HEK293 (cell line): ENCODE measurements around the gene CACNA1G.

ENCODE experiments used
- CTCF ChIA-PET: fragments of 350-600 bp; formaldehyde crosslinking; extraction: SDS; loops from one replicate; lab custom pipeline; 2021; ENCODE audit warnings: antibody characterized with exemption; lab: Yijun Ruan, JAX
- POLR2A ChIA-PET: fragments of 300-600 bp; formaldehyde crosslinking; extraction: SDS; loops from one replicate; lab custom pipeline; 2020; ENCODE audit warnings: antibody characterized with exemption, inconsistent platforms; lab: Yijun Ruan, JAX
- H3K27ac ChIP-seq: fragments of 200-500 bp; sonication (Bioruptor generic); 2 replicates; pipeline ENCODE4 v1.5.1; 2014; ENCODE audit warnings: low read depth, low read length, control low read depth, inconsistent platforms; ENCODE audit errors: extremely low read depth
- H3K36me3 ChIP-seq, 2 experiments: fragments of 200-500 bp in 1 of 2; sonication (Bioruptor generic) in 1 of 2; 1 replicate in 1 of 2; 2 replicates in 1 of 2; pipeline ENCODE4 v1.5.1; 2014 to 2017; ENCODE audit warnings: inconsistent platforms in 2 of 2, low read length in 2 of 2; ENCODE audit not compliant: control insufficient read depth in 2 of 2, insufficient read depth in 1 of 2
- H3K4me1 ChIP-seq: fragments of 200-500 bp; sonication (Bioruptor generic); 2 replicates; pipeline ENCODE4 v1.5.1; 2014; ENCODE audit warnings: mild to moderate bottlenecking, low read length, inconsistent platforms; ENCODE audit not compliant: control insufficient read depth, insufficient read depth
- H3K4me3 ChIP-seq: 2 replicates; pipeline ENCODE4 v1.5.1; 2011; ENCODE audit warnings: low read depth, mild to moderate bottlenecking, control low read depth, low read length, moderate library complexity
- H3K9me3 ChIP-seq: fragments of 200-500 bp; sonication (Bioruptor generic); 2 replicates; pipeline ENCODE4 v1.5.1; 2014; ENCODE audit warnings: low read depth, low read length, inconsistent platforms; ENCODE audit not compliant: control insufficient read depth, insufficient read depth
- BCL11A ChIP-seq: fragments of 450-650 bp; formaldehyde crosslinking; IDR thresholded peaks from 2 replicates; pipeline ENCODE4 v1.5.1; 2016; ENCODE audit warnings: low read depth, missing biosample characterization, missing genetic modification characterization
- ELK4 ChIP-seq: IDR thresholded peaks from 2 replicates; pipeline ENCODE4 v1.6.1; 2011; ENCODE audit warnings: mild to moderate bottlenecking, low read depth, low read length, borderline replicate concordance
- GLIS1 ChIP-seq: fragments of 450-650 bp; formaldehyde crosslinking; IDR thresholded peaks from 2 replicates; pipeline ENCODE4 v1.5.1; 2016; ENCODE audit warnings: missing biosample characterization, missing genetic modification characterization
- IKZF3 ChIP-seq: fragments of 450-650 bp; IDR thresholded peaks from 2 replicates; pipeline ENCODE4 v1.5.0; 2018; ENCODE audit warnings: missing biosample characterization, mild to moderate bottlenecking, missing genetic modification characterization, moderate library complexity
- OSR2 ChIP-seq: fragments of 450-650 bp; formaldehyde crosslinking; IDR thresholded peaks from 2 replicates; pipeline ENCODE4 v1.5.1; 2016; ENCODE audit warnings: missing biosample characterization, missing genetic modification characterization
- SCRT1 ChIP-seq: fragments of 450-650 bp; formaldehyde crosslinking; IDR thresholded peaks from 2 replicates; pipeline ENCODE4 v1.5.1; 2016; ENCODE audit warnings: missing biosample characterization, missing genetic modification characterization, borderline replicate concordance
- SCRT2 ChIP-seq: fragments of 450-650 bp; formaldehyde crosslinking; IDR thresholded peaks from 2 replicates; pipeline ENCODE4 v1.5.1; 2016; ENCODE audit warnings: missing biosample characterization, missing genetic modification characterization
- ZBTB20 ChIP-seq: fragments of 450-650 bp; formaldehyde crosslinking; IDR thresholded peaks from 2 replicates; pipeline ENCODE4 v1.5.1; 2016; ENCODE audit warnings: missing biosample characterization, missing genetic modification characterization
- ZFHX2 ChIP-seq: fragments of 450-650 bp; formaldehyde crosslinking; conservative IDR thresholded peaks from 2 replicates; pipeline ENCODE4 v1.5.1; 2016; ENCODE audit warnings: missing biosample characterization, missing genetic modification characterization
- ZNF350 ChIP-seq: fragments of 450-650 bp; formaldehyde crosslinking; IDR thresholded peaks from 2 replicates; pipeline ENCODE4 v1.5.0; 2017; ENCODE audit warnings: missing biosample characterization, mild to moderate bottlenecking, missing genetic modification characterization
- ZNF433 ChIP-seq: fragments of 450-650 bp; formaldehyde crosslinking; IDR thresholded peaks from 2 replicates; pipeline ENCODE4 v1.5.1; 2016; ENCODE audit warnings: missing biosample characterization, missing genetic modification characterization, low read depth
- ZNF48 ChIP-seq: fragments of 450-650 bp; formaldehyde crosslinking; IDR thresholded peaks from 2 replicates; pipeline ENCODE4 v1.5.1; 2016; ENCODE audit warnings: missing biosample characterization, missing genetic modification characterization
- ZNF514 ChIP-seq: fragments of 450-650 bp; formaldehyde crosslinking; IDR thresholded peaks from 2 replicates; pipeline ENCODE4 v1.5.1; 2016; ENCODE audit warnings: missing biosample characterization, missing genetic modification characterization
- ZNF624 ChIP-seq: fragments of 450-650 bp; formaldehyde crosslinking; IDR thresholded peaks from 2 replicates; pipeline ENCODE4 v1.5.1; 2017; ENCODE audit warnings: missing biosample characterization, missing genetic modification characterization
- ZNF654 ChIP-seq: fragments of 450-650 bp; formaldehyde crosslinking; IDR thresholded peaks from 2 replicates; pipeline ENCODE4 v1.5.1; 2016; ENCODE audit warnings: low read depth, missing biosample characterization, missing genetic modification characterization
- TF ChIP-seq, protein P1 (sequence below): fragments of 450-650 bp; formaldehyde crosslinking; IDR thresholded peaks from 2 replicates; pipeline ENCODE4 v1.5.1; 2016; ENCODE audit warnings: missing biosample characterization, missing genetic modification characterization
- TF ChIP-seq, protein P2 (sequence below): fragments of 450-650 bp; formaldehyde crosslinking; IDR thresholded peaks from 2 replicates; pipeline ENCODE4 v1.5.1; 2016; ENCODE audit warnings: missing biosample characterization, missing genetic modification characterization, low read depth
- TF ChIP-seq, protein P3 (sequence below): fragments of 450-650 bp; formaldehyde crosslinking; IDR thresholded peaks from 2 replicates; pipeline ENCODE4 v1.5.1; 2016; ENCODE audit warnings: missing biosample characterization, missing genetic modification characterization
- TF ChIP-seq, protein P4 (sequence below): fragments of 450-650 bp; formaldehyde crosslinking; IDR thresholded peaks from 2 replicates; pipeline ENCODE4 v1.5.1; 2017; ENCODE audit warnings: missing biosample characterization, missing genetic modification characterization
- TF ChIP-seq, protein P5 (sequence below): fragments of 450-650 bp; formaldehyde crosslinking; IDR thresholded peaks from 2 replicates; pipeline ENCODE4 v1.5.1; 2016; ENCODE audit warnings: missing biosample characterization, missing genetic modification characterization

CACNA1G gene

GRCh38 chr17:50529849-50530248 lies 30.7 kb upstream of the CACNA1G start:
- Histone ChIP-seq H3K9me3 (no peaks in the 10 kb centered on the region), H3K36me3 (no peaks in the 10 kb centered on the region), H3K4me1 (peaks cover 19% of the 10 kb centered on the region), H3K4me3 (no peak overlapping the region), H3K27ac (no peak overlapping the region)
- POLR2A ChIA-PET = no interaction called here
- CTCF ChIA-PET = interaction anchor here (0.6 to 0.8 kb wide), 2 partner anchors 15 to 600 kb away, joined by 3 read pairs; no protein-coding TSS in a partner anchor
- TF ChIP-seq, protein P1, sequence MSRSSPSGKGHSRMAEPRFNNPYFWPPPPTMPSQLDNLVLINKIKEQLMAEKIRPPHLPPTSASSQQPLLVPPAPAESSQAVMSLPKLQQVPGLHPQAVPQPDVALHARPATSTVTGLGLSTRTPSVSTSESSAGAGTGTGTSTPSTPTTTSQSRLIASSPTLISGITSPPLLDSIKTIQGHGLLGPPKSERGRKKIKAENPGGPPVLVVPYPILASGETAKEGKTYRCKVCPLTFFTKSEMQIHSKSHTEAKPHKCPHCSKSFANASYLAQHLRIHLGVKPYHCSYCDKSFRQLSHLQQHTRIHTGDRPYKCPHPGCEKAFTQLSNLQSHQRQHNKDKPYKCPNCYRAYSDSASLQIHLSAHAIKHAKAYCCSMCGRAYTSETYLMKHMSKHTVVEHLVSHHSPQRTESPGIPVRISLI (tag by site-specific recombination) = no peak
- TF ChIP-seq, protein P2, sequence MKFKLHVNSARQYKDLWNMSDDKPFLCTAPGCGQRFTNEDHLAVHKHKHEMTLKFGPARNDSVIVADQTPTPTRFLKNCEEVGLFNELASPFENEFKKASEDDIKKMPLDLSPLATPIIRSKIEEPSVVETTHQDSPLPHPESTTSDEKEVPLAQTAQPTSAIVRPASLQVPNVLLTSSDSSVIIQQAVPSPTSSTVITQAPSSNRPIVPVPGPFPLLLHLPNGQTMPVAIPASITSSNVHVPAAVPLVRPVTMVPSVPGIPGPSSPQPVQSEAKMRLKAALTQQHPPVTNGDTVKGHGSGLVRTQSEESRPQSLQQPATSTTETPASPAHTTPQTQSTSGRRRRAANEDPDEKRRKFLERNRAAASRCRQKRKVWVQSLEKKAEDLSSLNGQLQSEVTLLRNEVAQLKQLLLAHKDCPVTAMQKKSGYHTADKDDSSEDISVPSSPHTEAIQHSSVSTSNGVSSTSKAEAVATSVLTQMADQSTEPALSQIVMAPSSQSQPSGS = peak; percentile 80

DNA sequence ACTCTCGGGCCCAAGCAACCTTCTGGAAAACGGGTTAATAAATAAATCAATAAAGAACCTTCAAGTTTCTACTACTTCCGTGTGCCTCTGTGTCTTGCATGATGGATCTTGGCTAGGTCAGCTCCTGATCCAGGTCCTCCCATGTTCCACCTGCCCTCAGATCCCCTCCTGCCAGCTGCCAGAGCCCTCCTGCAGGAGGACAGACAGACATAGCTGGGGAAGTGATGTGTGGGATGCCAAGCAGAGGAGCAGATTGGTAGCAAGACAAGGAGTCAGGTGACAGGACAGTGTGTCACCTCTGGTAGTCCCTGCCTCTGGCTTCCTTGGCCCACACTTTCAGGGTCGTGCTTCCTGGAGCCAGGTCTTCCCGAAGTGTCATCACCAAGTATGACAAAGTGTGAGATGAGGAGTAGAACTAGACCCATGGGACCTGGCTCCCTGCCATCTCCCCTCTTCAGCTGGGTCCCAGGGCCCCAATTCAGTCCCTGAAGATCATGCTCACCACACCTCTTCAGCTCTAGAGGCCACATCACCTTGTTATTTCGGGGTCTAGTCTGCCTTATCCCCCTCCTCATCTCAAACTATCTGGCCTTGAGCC lies 29.0 kb upstream of the CACNA1G start:
- Histone ChIP-seq H3K9me3 (no peaks in the 10 kb centered on the region), H3K4me1 (peaks cover 19% of the 10 kb centered on the region), H3K27ac (no peak overlapping the region), H3K36me3 (no peaks in the 10 kb centered on the region), H3K4me3 (no peak overlapping the region)
- ChIA-PET POLR2A (interaction anchor here (0.6 to 3.1 kb wide), 2 partner anchors 10 to 134 kb away, joined by 3 to 12 read pairs; partner anchors contain the start of gene LRRC59), CTCF (interaction anchor here (0.5 to 1.5 kb wide), 6 partner anchors 11 to 711 kb away, joined by 3 read pairs; no protein-coding TSS in a partner anchor)
- TF ChIP-seq ELK4 (no peak), ZNF654 (tag by site-specific recombination) (no peak), IKZF3 (tag by site-specific recombination) (peak; percentile 48; the same call in 1 of the 2 replicates), SCRT2 (tag by site-specific recombination) (no peak), ZNF433 (tag by site-specific recombination) (no peak), ZNF350 (tag by site-specific recombination) (no peak), ZFHX2 (0 out of 2 replicates have a peak, but pooled peaks have one; percentile 13), ZNF48 (no peak), ZNF624 (tag by site-specific recombination) (no peak), GLIS1 (peak; percentile 23; the same call in 1 of the 2 replicates), SCRT1 (no peak), BCL11A (tag by site-specific recombination) (no peak), OSR2 (tag by site-specific recombination) (peak; percentile 84), ZNF514 (tag by site-specific recombination) (no peak), ZBTB20 (peak; percentile 95)
- TF ChIP-seq, protein P3, sequence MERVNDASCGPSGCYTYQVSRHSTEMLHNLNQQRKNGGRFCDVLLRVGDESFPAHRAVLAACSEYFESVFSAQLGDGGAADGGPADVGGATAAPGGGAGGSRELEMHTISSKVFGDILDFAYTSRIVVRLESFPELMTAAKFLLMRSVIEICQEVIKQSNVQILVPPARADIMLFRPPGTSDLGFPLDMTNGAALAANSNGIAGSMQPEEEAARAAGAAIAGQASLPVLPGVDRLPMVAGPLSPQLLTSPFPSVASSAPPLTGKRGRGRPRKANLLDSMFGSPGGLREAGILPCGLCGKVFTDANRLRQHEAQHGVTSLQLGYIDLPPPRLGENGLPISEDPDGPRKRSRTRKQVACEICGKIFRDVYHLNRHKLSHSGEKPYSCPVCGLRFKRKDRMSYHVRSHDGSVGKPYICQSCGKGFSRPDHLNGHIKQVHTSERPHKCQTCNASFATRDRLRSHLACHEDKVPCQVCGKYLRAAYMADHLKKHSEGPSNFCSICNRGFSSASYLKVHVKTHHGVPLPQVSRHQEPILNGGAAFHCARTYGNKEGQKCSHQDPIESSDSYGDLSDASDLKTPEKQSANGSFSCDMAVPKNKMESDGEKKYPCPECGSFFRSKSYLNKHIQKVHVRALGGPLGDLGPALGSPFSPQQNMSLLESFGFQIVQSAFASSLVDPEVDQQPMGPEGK (tag by site-specific recombination) = peak; percentile 25
- TF ChIP-seq, protein P4, sequence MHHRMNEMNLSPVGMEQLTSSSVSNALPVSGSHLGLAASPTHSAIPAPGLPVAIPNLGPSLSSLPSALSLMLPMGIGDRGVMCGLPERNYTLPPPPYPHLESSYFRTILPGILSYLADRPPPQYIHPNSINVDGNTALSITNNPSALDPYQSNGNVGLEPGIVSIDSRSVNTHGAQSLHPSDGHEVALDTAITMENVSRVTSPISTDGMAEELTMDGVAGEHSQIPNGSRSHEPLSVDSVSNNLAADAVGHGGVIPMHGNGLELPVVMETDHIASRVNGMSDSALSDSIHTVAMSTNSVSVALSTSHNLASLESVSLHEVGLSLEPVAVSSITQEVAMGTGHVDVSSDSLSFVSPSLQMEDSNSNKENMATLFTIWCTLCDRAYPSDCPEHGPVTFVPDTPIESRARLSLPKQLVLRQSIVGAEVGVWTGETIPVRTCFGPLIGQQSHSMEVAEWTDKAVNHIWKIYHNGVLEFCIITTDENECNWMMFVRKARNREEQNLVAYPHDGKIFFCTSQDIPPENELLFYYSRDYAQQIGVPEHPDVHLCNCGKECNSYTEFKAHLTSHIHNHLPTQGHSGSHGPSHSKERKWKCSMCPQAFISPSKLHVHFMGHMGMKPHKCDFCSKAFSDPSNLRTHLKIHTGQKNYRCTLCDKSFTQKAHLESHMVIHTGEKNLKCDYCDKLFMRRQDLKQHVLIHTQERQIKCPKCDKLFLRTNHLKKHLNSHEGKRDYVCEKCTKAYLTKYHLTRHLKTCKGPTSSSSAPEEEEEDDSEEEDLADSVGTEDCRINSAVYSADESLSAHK (tag by site-specific recombination) = no peak; the same call in 1 of the 2 replicates
- TF ChIP-seq, protein P5, sequence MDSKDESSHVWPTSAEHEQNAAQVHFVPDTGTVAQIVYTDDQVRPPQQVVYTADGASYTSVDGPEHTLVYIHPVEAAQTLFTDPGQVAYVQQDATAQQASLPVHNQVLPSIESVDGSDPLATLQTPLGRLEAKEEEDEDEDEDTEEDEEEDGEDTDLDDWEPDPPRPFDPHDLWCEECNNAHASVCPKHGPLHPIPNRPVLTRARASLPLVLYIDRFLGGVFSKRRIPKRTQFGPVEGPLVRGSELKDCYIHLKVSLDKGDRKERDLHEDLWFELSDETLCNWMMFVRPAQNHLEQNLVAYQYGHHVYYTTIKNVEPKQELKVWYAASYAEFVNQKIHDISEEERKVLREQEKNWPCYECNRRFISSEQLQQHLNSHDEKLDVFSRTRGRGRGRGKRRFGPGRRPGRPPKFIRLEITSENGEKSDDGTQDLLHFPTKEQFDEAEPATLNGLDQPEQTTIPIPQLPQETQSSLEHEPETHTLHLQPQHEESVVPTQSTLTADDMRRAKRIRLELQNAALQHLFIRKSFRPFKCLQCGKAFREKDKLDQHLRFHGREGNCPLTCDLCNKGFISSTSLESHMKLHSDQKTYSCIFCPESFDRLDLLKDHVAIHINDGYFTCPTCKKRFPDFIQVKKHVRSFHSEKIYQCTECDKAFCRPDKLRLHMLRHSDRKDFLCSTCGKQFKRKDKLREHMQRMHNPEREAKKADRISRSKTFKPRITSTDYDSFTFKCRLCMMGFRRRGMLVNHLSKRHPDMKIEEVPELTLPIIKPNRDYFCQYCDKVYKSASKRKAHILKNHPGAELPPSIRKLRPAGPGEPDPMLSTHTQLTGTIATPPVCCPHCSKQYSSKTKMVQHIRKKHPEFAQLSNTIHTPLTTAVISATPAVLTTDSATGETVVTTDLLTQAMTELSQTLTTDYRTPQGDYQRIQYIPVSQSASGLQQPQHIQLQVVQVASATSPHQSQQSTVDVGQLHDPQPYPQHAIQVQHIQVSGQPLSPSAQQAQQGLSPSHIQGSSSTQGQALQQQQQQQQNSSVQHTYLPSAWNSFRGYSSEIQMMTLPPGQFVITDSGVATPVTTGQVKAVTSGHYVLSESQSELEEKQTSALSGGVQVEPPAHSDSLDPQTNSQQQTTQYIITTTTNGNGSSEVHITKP = peak; percentile 71; the same call in 1 of the 2 replicates
